B cell (primary cell): ENCODE data around the gene PHACTR3. TPM values are rescaled to one million over a fixed set of nuclear protein-coding genes. Genes with fewer than 3 reads are reported as not detected.

Experiments
- ATAC-seq: fragments of 200-7000 bp; cut with Tn5 transposase; one replicate; pipeline ENCODE4 v1.10.0; 2021; ENCODE audit warnings: low read depth, mild to moderate bottlenecking, moderate number of reproducible peaks, moderate library complexity
- CTCF ChIA-PET: fragments of 350-600 bp; sonication (Branson Sonifier 250); formaldehyde crosslinking; loops from one replicate; lab custom pipeline; 2021; ENCODE audit warnings: antibody characterized with exemption, inconsistent platforms; lab: Charles Lee
- POLR2A ChIA-PET: fragments of 350-600 bp; sonication (Branson Sonifier 250); formaldehyde crosslinking; loops from one replicate; lab custom pipeline; 2021; ENCODE audit warnings: antibody characterized with exemption; lab: Charles Lee
- DNase-seq: peaks from one replicate; pipeline ENCODE4 v3.0.0; 2013
- H2AFZ ChIP-seq: 2 replicates; pipeline ENCODE4 v1.6.1; 2012; ENCODE audit warnings: mild to moderate bottlenecking, low read depth, low read length; ENCODE audit not compliant: insufficient read depth, poor library complexity, severe bottlenecking
- H3K27ac ChIP-seq, 2 donors: 1 replicate in 1 of 2; 2 replicates in 1 of 2; pipeline ENCODE4 v1.5.1; 2012 to 2013; ENCODE audit warnings: low read length in 2 of 2, mild to moderate bottlenecking in 2 of 2, moderate library complexity in 1 of 2
- H3K27me3 ChIP-seq, 4 experiments: fragments of 200-600 bp in 1 of 4; sonication (generic) in 1 of 4; replicated peaks in 1 of 4; 1 replicate in 2 of 4; 2 replicates in 2 of 4; pipeline versions ENCODE4 v1.6.1 to v1.7.0; 2013 to 2016; ENCODE audit warnings: low read length in 3 of 4, mild to moderate bottlenecking in 2 of 4, mixed read lengths in 1 of 4, moderate library complexity in 1 of 4; ENCODE audit not compliant: insufficient read depth in 4 of 4, control insufficient read depth in 3 of 4; ENCODE audit errors: control extremely low read depth in 1 of 4
- H3K36me3 ChIP-seq, 2 experiments: replicated peaks in 1 of 2; 1 replicate in 1 of 2; 2 replicates in 1 of 2; pipeline versions ENCODE4 v1.6.1 to v1.7.1; 2013; ENCODE audit warnings: low read length in 1 of 2; ENCODE audit not compliant: insufficient read depth in 2 of 2, control insufficient read depth in 1 of 2; ENCODE audit errors: control extremely low read depth in 1 of 2, extremely low read depth in 1 of 2
- H3K4me1 ChIP-seq, 2 donors: fragments of 200-600 bp in 1 of 2; sonication (generic) in 1 of 2; 1 replicate in 1 of 2; 2 replicates in 1 of 2; pipeline versions ENCODE4 v1.5.1 to v1.6.1; 2013 to 2017; ENCODE audit warnings: low read length in 2 of 2; ENCODE audit not compliant: control insufficient read depth in 2 of 2, insufficient read depth in 2 of 2
- H3K4me2 ChIP-seq: replicated peaks from 2 replicates; pipeline ENCODE3; 2012; ENCODE audit warnings: mild to moderate bottlenecking, low read depth, low read length; ENCODE audit not compliant: poor library complexity, severe bottlenecking
- H3K4me3 ChIP-seq, 5 experiments: fragments of 200-600 bp in 1 of 5; sonication (generic) in 1 of 5; 1 replicate in 3 of 5; 2 replicates in 2 of 5; pipeline versions ENCODE4 v1.5.1 to v1.7.0; 2011 to 2016; ENCODE audit warnings: low read length in 4 of 5, mild to moderate bottlenecking in 4 of 5, low read depth in 2 of 5, control low read depth in 1 of 5, moderate library complexity in 1 of 5; ENCODE audit not compliant: insufficient read depth in 1 of 5; ENCODE audit errors: control extremely low read depth in 1 of 5, extremely low read depth in 1 of 5
- H3K79me2 ChIP-seq: fragments of 200-600 bp; sonication (generic); one replicate; pipeline ENCODE4 v1.6.0; 2016; ENCODE audit warnings: low read length; ENCODE audit not compliant: control insufficient read depth, insufficient read depth
- H3K9ac ChIP-seq: fragments of 200-600 bp; sonication (generic); 2 replicates; pipeline ENCODE4 v1.6.1; 2017; ENCODE audit warnings: mild to moderate bottlenecking, low read length, moderate library complexity
- H3K9me3 ChIP-seq, 3 donors: one replicate each; pipeline versions ENCODE4 v1.6.1 to v1.7.1; 2013; ENCODE audit warnings: low read length in 2 of 3; ENCODE audit not compliant: control insufficient read depth in 2 of 3, insufficient read depth in 1 of 3; ENCODE audit errors: control extremely low read depth in 1 of 3
- H4K20me1 ChIP-seq: 2 replicates; pipeline ENCODE4 v1.6.0; 2012; ENCODE audit warnings: mild to moderate bottlenecking, low read length; ENCODE audit not compliant: insufficient read depth, control insufficient read depth, poor library complexity, severe bottlenecking
- H3K27ac Mint-ChIP-seq: one replicate; pipeline ENCODE4 v1.8.0; 2021; ENCODE audit warnings: mixed read lengths
- H3K27me3 Mint-ChIP-seq: one replicate; pipeline ENCODE4 v1.8.0; 2021; ENCODE audit warnings: mixed read lengths
- H3K4me1 Mint-ChIP-seq: one replicate; pipeline ENCODE4 v1.8.0; 2021; ENCODE audit warnings: mixed read lengths
- H3K4me3 Mint-ChIP-seq: one replicate; pipeline ENCODE4 v1.8.0; 2021; ENCODE audit warnings: mixed read lengths
- H3K9me3 Mint-ChIP-seq: one replicate; pipeline ENCODE4 v1.8.0; 2022; ENCODE audit warnings: mixed read lengths; ENCODE audit not compliant: insufficient read depth
- CTCF ChIP-seq: fragments of 200-600 bp; IDR thresholded peaks from one replicate; pipeline ENCODE4 v1.8.0; 2022; ENCODE audit warnings: antibody characterized with exemption, mild to moderate bottlenecking
- EZH2 ChIP-seq: IDR thresholded peaks from 2 replicates; pipeline ENCODE4 v1.6.1; 2012; ENCODE audit warnings: borderline replicate concordance, low read depth, mild to moderate bottlenecking, moderate library complexity, low read length; ENCODE audit not compliant: insufficient read depth, poor library complexity, severe bottlenecking
- WGBS: methylation state at CpG from one replicate; pipeline ENCODE4 v1.1.5; 2013; ENCODE audit warnings: missing lambda C conversion rate; ENCODE audit not compliant: insufficient coverage; 5-methylcytosine and 5-hydroxymethylcytosine counted together
- intact Hi-C: fragments of 100-400 bp; cut with micrococcal nuclease; formaldehyde crosslinking; loops from one replicate; pipeline ENCODE4 v1.10.0; 2022
- polyA plus RNA-seq: library from polyadenylated mRNA; depleted of rRNA; stranded (reverse); fragments of >200 nt; gene quantifications from 2 replicates; pipeline ENCODE4 v1.2.3, GENCODE V29; 2012
- total RNA-seq, 2 donors: library from RNA; stranded (reverse); fragments of 120-200 nt in 1 of 2; gene quantifications; 1 replicate in 1 of 2; 2 replicates in 1 of 2; pipeline versions ENCODE4 v1.2.3 to v1.2.4, GENCODE V29; 2013 to 2022

Gene PHACTR3
- total and polyA plus RNA-seq, 2 donors (not counting 1 experiment from before 2014, with no cell fraction given): not detected

GRCh38 chr20:59578436-59579403 lies 25.6 kb upstream of the PHACTR3 start:
- ATAC-seq (no peak), DNase-seq (no peak)
- H3K27ac Mint-ChIP-seq: no peak overlapping the region
- H3K4me1 Mint-ChIP-seq: no peaks in the 10 kb centered on the region
- peaks cover 39% of the 10 kb centered on the region for H3K27me3 Mint-ChIP-seq
- ChIA-PET POLR2A (no interaction called here), CTCF (interaction anchor here (5.0 kb wide), 1 partner anchor 8 kb away, joined by 26 read pairs; no protein-coding TSS in a partner anchor)
- H3K9me3 ChIP-seq: peaks cover 0 to 5% (median 0%) of the 10 kb centered on the region in 3 donors
- H3K27me3 ChIP-seq: peaks cover 0 to 15% (median 1%) of the 10 kb centered on the region in 4 experiments
- H3K27ac ChIP-seq: no peak overlapping the region
- intact Hi-C loops: no loop called here
- no peak overlapping the region for H3K4me2 ChIP-seq
- no peak overlapping the region for H3K9ac ChIP-seq
- H3K36me3 ChIP-seq: no peaks in the 10 kb centered on the region
- no peak overlapping the region for H2AFZ ChIP-seq
- H3K9me3 Mint-ChIP-seq: no peaks in the 10 kb centered on the region
- no peak overlapping the region for H3K4me3 Mint-ChIP-seq
- no peaks in the 10 kb centered on the region for H4K20me1 ChIP-seq
- H3K4me1 ChIP-seq: no peaks in the 10 kb centered on the region
- WGBS: 83% methylated on average over 15 of the region's 18 CpGs
- no peak for TF ChIP-seq CTCF
- no peak for TF ChIP-seq EZH2
- H3K4me3 ChIP-seq: no peak overlapping the region
- no peaks in the 10 kb centered on the region for H3K79me2 ChIP-seq
